PC-3 (cell line): ENCODE data around the gene GCHFR. TPM values are rescaled to one million over a fixed set of nuclear protein-coding genes. Genes with fewer than 3 reads are reported as not detected.
A peak's percentile ranks its signal among the peaks of the same experiment; 100 is the strongest.

Experiments used
- ATAC-seq: fragments of 200-7000 bp; cut with Tn5 transposase; 2 replicates; pipeline ENCODE4 v1.9.1; 2020; ENCODE audit warnings: mild to moderate bottlenecking, moderate library complexity
- BruUV-seq: library from RNA; stranded (reverse); fragments of 400-500 nt; replicated peaks from 2 replicates; lab custom pipeline; 2021; lab: Mats Ljungman, UMichigan
- CTCF ChIA-PET: fragments of 300-600 bp; sonication (Branson Sonifier 250); formaldehyde crosslinking; loops from one replicate; lab custom pipeline; 2022; ENCODE audit warnings: antibody characterized with exemption; lab: Charles Lee
- POLR2A ChIA-PET: fragments of 300-600 bp; sonication (Branson Sonifier 250); formaldehyde crosslinking; loops from one replicate; lab custom pipeline; 2022; ENCODE audit warnings: antibody characterized with exemption; ENCODE audit not compliant: unreplicated experiment; lab: Charles Lee
- DNase-seq: peaks from one replicate; pipeline ENCODE4 v3.0.0-alpha.2; 2015
- H2AFZ ChIP-seq: fragments of 300-600 bp; sonication (generic); 2 replicates; pipeline ENCODE4 v1.6.0; 2016; ENCODE audit warnings: antibody characterized with exemption, low read length
- H3F3A ChIP-seq: fragments of 300-600 bp; sonication (generic); one replicate; pipeline ENCODE4 v1.6.0; 2017; ENCODE audit warnings: antibody characterized with exemption, low read length, control low read depth, mild to moderate bottlenecking; ENCODE audit not compliant: unreplicated experiment
- H3K27ac ChIP-seq: fragments of 300-600 bp; sonication (generic); 2 replicates; pipeline ENCODE4 v1.5.1; 2016; ENCODE audit warnings: mild to moderate bottlenecking, low read length
- H3K27me3 ChIP-seq: fragments of 300-600 bp; sonication (generic); 2 replicates; pipeline ENCODE4 v1.6.1; 2016; ENCODE audit warnings: low read length, mixed read lengths
- H3K36me3 ChIP-seq: fragments of 300-600 bp; sonication (generic); 2 replicates; pipeline ENCODE4 v1.6.1; 2016; ENCODE audit warnings: low read depth, mixed run types, low read length, mixed read lengths
- H3K4me1 ChIP-seq: fragments of 300-600 bp; sonication (generic); 2 replicates; pipeline ENCODE4 v1.5.1; 2016; ENCODE audit warnings: low read length; ENCODE audit not compliant: insufficient read depth
- H3K4me2 ChIP-seq: fragments of 300-600 bp; sonication (generic); 2 replicates; pipeline ENCODE4 v1.6.0; 2016; ENCODE audit warnings: low read length
- H3K4me3 ChIP-seq: fragments of 300-600 bp; sonication (generic); 2 replicates; pipeline ENCODE4 v1.5.1; 2016; ENCODE audit warnings: mild to moderate bottlenecking, low read length, mixed read lengths
- H3K79me2 ChIP-seq: fragments of 300-600 bp; sonication (generic); 2 replicates; pipeline ENCODE4 v1.6.1; 2017; ENCODE audit warnings: low read length, mixed read lengths
- H3K9ac ChIP-seq: fragments of 300-600 bp; sonication (generic); 2 replicates; pipeline ENCODE4 v1.6.0; 2016; ENCODE audit warnings: mild to moderate bottlenecking, low read length
- H3K9me2 ChIP-seq: fragments of 300-600 bp; sonication (generic); replicated peaks from 2 replicates; pipeline ENCODE4 v1.6.1; 2016; ENCODE audit warnings: mixed run types, low read length, mixed read lengths
- H3K9me3 ChIP-seq: fragments of 300-600 bp; sonication (generic); 2 replicates; pipeline ENCODE4 v1.6.1; 2016; ENCODE audit warnings: low read length, mixed read lengths
- H4K20me1 ChIP-seq: fragments of 300-600 bp; sonication (generic); 2 replicates; pipeline ENCODE4 v1.6.1; 2016; ENCODE audit warnings: low read length, mixed read lengths
- CTCF ChIP-seq: fragments of 300-600 bp; sonication (generic); conservative IDR thresholded peaks from 2 replicates; pipeline ENCODE4 v1.5.1; 2017; ENCODE audit warnings: antibody characterized with exemption, low read depth, mild to moderate bottlenecking, low read length
- EZH2 ChIP-seq: fragments of 300-600 bp; sonication (generic); IDR thresholded peaks from one replicate; pipeline ENCODE4 v1.6.1; 2017; ENCODE audit warnings: antibody characterized with exemption, mild to moderate bottlenecking, low read length; ENCODE audit not compliant: unreplicated experiment
- EZH2phosphoT487 ChIP-seq: fragments of 300-600 bp; sonication (generic); IDR thresholded peaks from 2 replicates; pipeline ENCODE4 v1.6.1; 2018; ENCODE audit warnings: mild to moderate bottlenecking, antibody characterized with exemption, low read length, borderline replicate concordance
- intact Hi-C: fragments of 100-400 bp; cut with micrococcal nuclease; formaldehyde crosslinking; loops from 2 replicates; pipeline ENCODE4 v1.9.0; 2023
- total RNA-seq: library from RNA; depleted of rRNA; stranded (reverse); fragments of >200 nt; gene quantifications from 2 replicates; pipeline ENCODE4 v1.2.3, GENCODE V29; 2014

GCHFR gene
- total RNA-seq, 1 experiment from 2014 or later, result 58.9 TPM

GRCh38 chr15:40807028-40807887 is 43.4 kb downstream of the GCHFR start, which contains the start of the genes DNAJC17 and ZFYVE19:
Gene DNAJC17 (minus strand): TSS chr15:40807473. CDS start chr15:40807446, 27 bp downstream.
Gene ZFYVE19 (plus strand): TSS chr15:40807089. CDS start chr15:40807590, 501 bp downstream.
- Histone ChIP-seq H3K9me2 (no peaks in the 10 kb centered on the region), H4K20me1 (no peaks in the 10 kb centered on the region), H2AFZ (peak within 1 kb of the TSS; percentile 100), H3K9ac (peak within 1 kb of the TSS; percentile 92), H3K4me2 (peak within 1 kb of the TSS; percentile 97), H3K4me3 (peak within 1 kb of the TSS; percentile 98), H3K27me3 (no peaks in the 10 kb centered on the region), H3K79me2 (peaks cover 34% of the 10 kb centered on the region), H3K27ac (peak within 1 kb of the TSS; percentile 65), H3K4me1 (peaks cover 13% of the 10 kb centered on the region), H3K36me3 (no peaks in the 10 kb centered on the region), H3K9me3 (no peaks in the 10 kb centered on the region), H3F3A (no peaks in the 10 kb centered on the region)
- BruUV-seq, result no TSS peak
- intact Hi-C loops, result no loop called here
- POLR2A ChIA-PET, result interaction anchor here (1.5 kb wide), 1 partner anchor 37 kb away, joined by 5 read pairs; the partner anchor contains the start of gene SPINT1
- ATAC-seq, result peak; percentile 98
- peak; percentile 98 for DNase-seq
- CTCF ChIA-PET, result interaction anchor here (0.6 to 1.3 kb wide), 4 partner anchors 22 to 87 kb away, joined by 3 to 12 read pairs (median 6); no protein-coding TSS in a partner anchor
- TF ChIP-seq EZH2phosphoT487 (no peak), CTCF (no peak)

- H3K79me2 ChIP-seq, result peaks cover 31% of the 10 kb centered on the region
- H3K4me1 ChIP-seq, result peaks cover 13% of the 10 kb centered on the region
- H3K9ac ChIP-seq, result peak overlapping the region; percentile 92
- no peaks in the 10 kb centered on the region for H3K9me2 ChIP-seq
- peak overlapping the region; percentile 97 for H3K4me2 ChIP-seq
- intact Hi-C loops, result no loop called here
- H3K4me3 ChIP-seq, result peak overlapping the region; percentile 98
- no peaks in the 10 kb centered on the region for H4K20me1 ChIP-seq
- no peak for ATAC-seq
- H3K27ac ChIP-seq, result peak overlapping the region; percentile 8; the same call in 1 of the 2 replicates
- H3F3A ChIP-seq, result no peaks in the 10 kb centered on the region
- BruUV-seq, result TSS peak; percentile 48
- TF ChIP-seq CTCF (no peak), EZH2phosphoT487 (no peak), EZH2 (no peak)
- no peaks in the 10 kb centered on the region for H3K9me3 ChIP-seq
- ChIA-PET CTCF (interaction anchor here (0.6 to 1.3 kb wide), 2 partner anchors 50 to 84 kb away, joined by 4 to 12 read pairs; no protein-coding TSS in a partner anchor), POLR2A (interaction anchor here (1.5 kb wide), 1 partner anchor 36 kb away, joined by 5 read pairs; the partner anchor contains the start of gene SPINT1)
- peak overlapping the region; percentile 100 for H2AFZ ChIP-seq
- H3K36me3 ChIP-seq, result no peaks in the 10 kb centered on the region; the same call in 1 of the 2 replicates
- no peak for DNase-seq
- no peaks in the 10 kb centered on the region for H3K27me3 ChIP-seq
These were observed 44.1 kb downstream of the GCHFR start for GRCh38 chr15:40807888-40808461.
